ENCODE results near the gene GAREM2.

Gene GAREM2

DNA sequence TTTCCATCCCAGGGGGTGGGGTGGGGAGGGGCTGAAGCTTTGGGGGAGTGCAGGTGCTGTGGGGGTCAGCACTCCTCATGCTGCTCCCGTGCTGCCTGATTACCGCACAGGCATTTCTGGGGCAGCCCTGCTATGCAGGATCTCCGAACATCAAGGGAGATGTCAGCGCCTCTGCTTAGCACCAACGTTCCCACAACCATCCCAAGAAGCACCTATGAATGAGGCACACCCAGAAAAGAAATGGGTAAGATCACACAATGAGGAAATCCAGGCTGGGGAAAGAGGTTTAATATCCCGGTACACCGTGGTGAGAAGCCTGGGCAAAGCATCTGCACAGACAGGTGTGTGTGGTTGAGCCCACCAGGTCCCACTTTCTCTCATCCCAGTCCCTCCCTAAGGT, 17.5 kb downstream of the GAREM2 start:
- no peak overlapping the region for H3K4me3 ChIP-seq (ENCODE audit: low read depth in 1 of 2, low read length in 2 of 2)
- peaks cover 36 to 54% of the 10 kb centered on the region in 2 donors for H3K36me3 ChIP-seq (ENCODE audit: control insufficient read depth in 1 of 2, insufficient read depth in 2 of 2, low read length in 2 of 2)
- H3K27me3 ChIP-seq (ENCODE audit: low read depth, low read length): no peaks in the 10 kb centered on the region
- H3K4me1 ChIP-seq (ENCODE audit: control insufficient read depth in 1 of 2, insufficient read depth in 2 of 2, low read length in 2 of 2): peaks cover 0 to 3% of the 10 kb centered on the region in 2 donors
- no peaks in the 10 kb centered on the region for H3K9me3 ChIP-seq (ENCODE audit: control insufficient read depth in 1 of 2, low read length in 2 of 2)
- H3K27ac ChIP-seq (ENCODE audit: low read length): no peak overlapping the region

- Histone ChIP-seq H3K4me1 (ENCODE audit: control insufficient read depth in 1 of 2, insufficient read depth in 2 of 2, low read length in 2 of 2) (no peaks in the 10 kb centered on the region), H3K4me3 (ENCODE audit: low read depth in 1 of 2, low read length in 2 of 2) (no peak overlapping the region), H3K36me3 (ENCODE audit: control insufficient read depth in 1 of 2, insufficient read depth in 2 of 2, low read length in 2 of 2) (peaks cover 45 to 66% of the 10 kb centered on the region in 2 donors), H3K9me3 (ENCODE audit: control insufficient read depth in 1 of 2, low read length in 2 of 2) (no peaks in the 10 kb centered on the region), H3K27ac (ENCODE audit: low read length) (no peak overlapping the region), H3K27me3 (ENCODE audit: low read depth, low read length) (no peaks in the 10 kb centered on the region)
Measured at GRCh38 chr2:26191316-26192159, 18.6 kb downstream of the GAREM2 start.

DNA sequence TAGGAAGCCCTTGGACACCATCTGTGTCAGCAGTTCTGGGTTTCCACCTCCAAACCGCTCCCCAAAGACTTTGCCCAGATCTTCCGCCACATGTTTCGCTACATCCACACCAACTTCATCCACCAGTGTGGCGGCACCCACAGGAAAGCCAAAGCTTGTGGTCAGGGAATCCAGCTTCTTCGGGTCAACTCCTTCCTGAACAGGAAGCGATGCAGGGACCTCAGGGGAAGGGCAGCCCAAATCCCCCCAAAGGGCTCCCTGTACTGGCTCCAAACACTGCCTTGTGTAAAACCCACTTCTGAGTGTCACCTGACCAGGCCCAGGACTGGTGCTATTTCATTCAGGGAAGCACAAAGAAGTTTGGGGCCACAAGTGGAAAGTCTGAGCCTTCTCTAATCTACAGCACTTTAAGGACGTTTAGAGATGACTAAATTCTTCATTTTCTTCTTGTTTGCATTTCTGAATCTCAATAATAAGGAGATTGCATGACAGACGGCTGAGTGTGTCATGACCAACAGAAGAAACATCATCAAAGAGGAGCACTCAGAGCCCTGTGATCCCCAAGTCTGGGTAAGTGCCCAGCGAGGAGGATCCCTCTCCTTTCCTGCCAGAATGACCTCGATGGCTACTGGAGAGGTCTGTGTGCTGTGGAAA, 20.8 kb downstream of the GAREM2 start:
- Histone ChIP-seq H3K4me3 (ENCODE audit: low read depth in 1 of 2, low read length in 2 of 2) (no peak overlapping the region), H3K27ac (ENCODE audit: low read length) (no peak overlapping the region), H3K27me3 (ENCODE audit: low read depth, low read length) (no peaks in the 10 kb centered on the region), H3K4me1 (ENCODE audit: control insufficient read depth in 1 of 2, insufficient read depth in 2 of 2, low read length in 2 of 2) (no peaks in the 10 kb centered on the region), H3K9me3 (ENCODE audit: control insufficient read depth in 1 of 2, low read length in 2 of 2) (no peaks in the 10 kb centered on the region), H3K36me3 (ENCODE audit: control insufficient read depth in 1 of 2, insufficient read depth in 2 of 2, low read length in 2 of 2) (peaks cover 59 to 83% of the 10 kb centered on the region in 2 donors)

DNA sequence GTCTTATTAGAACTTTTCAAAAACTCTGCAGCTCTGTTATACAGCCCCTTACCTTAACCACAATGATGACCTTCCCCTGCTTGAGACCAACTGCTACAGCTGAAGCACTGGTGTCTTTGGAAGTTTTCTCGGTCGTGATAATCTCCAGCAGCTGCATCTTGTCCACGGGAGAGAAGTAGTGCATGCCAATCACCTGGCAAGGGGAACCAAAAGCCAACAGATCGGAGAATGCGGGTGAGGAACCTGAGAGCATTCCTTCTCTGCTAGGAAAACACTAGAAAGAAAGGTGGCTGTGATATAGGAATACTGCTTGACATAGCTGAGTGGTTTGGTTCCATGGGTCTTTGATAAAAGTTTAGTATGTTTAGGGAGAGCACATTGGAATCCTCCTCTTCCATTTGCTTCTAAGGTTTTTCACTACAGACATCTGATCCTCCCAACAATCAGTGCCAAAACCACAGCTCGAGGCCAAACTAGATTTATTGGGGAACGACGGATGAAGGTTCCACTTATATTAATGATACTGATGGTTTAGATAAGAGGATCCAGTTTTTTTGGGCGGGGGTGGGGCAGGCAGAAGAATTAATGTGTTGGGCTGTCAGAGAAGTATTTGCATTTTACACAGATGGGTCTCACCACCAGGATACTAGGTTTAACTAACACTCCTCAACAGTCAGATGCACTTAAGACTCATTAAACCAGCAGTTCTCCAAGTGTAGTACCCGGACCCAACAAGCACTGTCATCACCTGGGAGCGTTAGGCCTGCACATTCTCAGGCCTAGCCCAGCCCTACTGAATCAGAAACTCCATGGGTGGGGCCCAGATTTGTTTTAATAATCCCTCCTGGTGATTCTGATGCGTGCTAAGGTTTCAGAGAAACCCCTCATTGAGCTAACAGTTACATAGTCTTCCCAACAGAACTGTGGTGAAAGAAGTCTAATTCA, 22.4 kb downstream of the GAREM2 start:
- Histone ChIP-seq H3K4me3 (ENCODE audit: low read depth in 1 of 2, low read length in 2 of 2) (no peak overlapping the region), H3K27ac (ENCODE audit: low read length) (no peak overlapping the region), H3K9me3 (ENCODE audit: control insufficient read depth in 1 of 2, low read length in 2 of 2) (no peaks in the 10 kb centered on the region), H3K4me1 (ENCODE audit: control insufficient read depth in 1 of 2, insufficient read depth in 2 of 2, low read length in 2 of 2) (no peaks in the 10 kb centered on the region), H3K36me3 (ENCODE audit: control insufficient read depth in 1 of 2, insufficient read depth in 2 of 2, low read length in 2 of 2) (peaks cover 70 to 88% of the 10 kb centered on the region in 2 donors), H3K27me3 (ENCODE audit: low read depth, low read length) (no peaks in the 10 kb centered on the region)

- Histone ChIP-seq H3K9me3 (ENCODE audit: control insufficient read depth in 1 of 2, low read length in 2 of 2) (no peaks in the 10 kb centered on the region), H3K4me3 (ENCODE audit: low read depth in 1 of 2, low read length in 2 of 2) (no peak overlapping the region), H3K4me1 (ENCODE audit: control insufficient read depth in 1 of 2, insufficient read depth in 2 of 2, low read length in 2 of 2) (no peaks in the 10 kb centered on the region), H3K27me3 (ENCODE audit: low read depth, low read length) (no peaks in the 10 kb centered on the region), H3K36me3 (ENCODE audit: control insufficient read depth in 1 of 2, insufficient read depth in 2 of 2, low read length in 2 of 2) (peaks cover 65 to 87% of the 10 kb centered on the region in 2 donors), H3K27ac (ENCODE audit: low read length) (no peak overlapping the region)
Measured at GRCh38 chr2:26196683-26197418, 24.0 kb downstream of the GAREM2 start.

DNA sequence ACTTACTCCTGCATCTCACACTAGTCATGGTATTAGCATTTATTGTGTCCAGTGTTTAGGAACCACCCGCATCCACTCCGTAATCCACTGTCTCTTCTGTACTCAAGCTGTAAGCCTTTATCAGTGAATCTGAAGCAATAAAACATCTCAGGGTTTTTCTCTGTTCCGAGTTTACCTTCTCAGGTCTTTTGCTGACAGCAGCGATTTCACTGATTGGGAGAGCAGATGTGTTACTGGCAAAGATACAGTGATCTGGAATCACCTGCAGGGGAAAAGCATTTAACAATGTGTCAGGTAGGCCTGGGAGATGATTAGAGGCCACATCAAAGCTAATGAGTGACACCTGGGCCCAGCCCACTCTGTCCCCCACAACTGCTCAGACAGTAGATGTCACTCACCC, 24.6 kb downstream of the GAREM2 start:
- Histone ChIP-seq H3K9me3 (ENCODE audit: control insufficient read depth in 1 of 2, low read length in 2 of 2) (no peaks in the 10 kb centered on the region), H3K4me3 (ENCODE audit: low read depth in 1 of 2, low read length in 2 of 2) (no peak overlapping the region), H3K27me3 (ENCODE audit: low read depth, low read length) (no peaks in the 10 kb centered on the region), H3K4me1 (ENCODE audit: control insufficient read depth in 1 of 2, insufficient read depth in 2 of 2, low read length in 2 of 2) (no peaks in the 10 kb centered on the region), H3K36me3 (ENCODE audit: control insufficient read depth in 1 of 2, insufficient read depth in 2 of 2, low read length in 2 of 2) (peaks cover 70 to 87% of the 10 kb centered on the region in 2 donors), H3K27ac (ENCODE audit: low read length) (no peak overlapping the region)

- no peaks in the 10 kb centered on the region for H3K9me3 ChIP-seq (ENCODE audit: control insufficient read depth in 1 of 2, low read length in 2 of 2)
- H3K4me3 ChIP-seq (ENCODE audit: low read depth in 1 of 2, low read length in 2 of 2): no peak overlapping the region
- H3K27me3 ChIP-seq (ENCODE audit: low read depth, low read length): no peaks in the 10 kb centered on the region
- H3K36me3 ChIP-seq (ENCODE audit: control insufficient read depth in 1 of 2, insufficient read depth in 2 of 2, low read length in 2 of 2): peaks cover 51 to 52% of the 10 kb centered on the region in 2 donors
- no peak overlapping the region for H3K27ac ChIP-seq (ENCODE audit: low read length)
- H3K4me1 ChIP-seq (ENCODE audit: control insufficient read depth in 1 of 2, insufficient read depth in 2 of 2, low read length in 2 of 2): no peaks in the 10 kb centered on the region
Measured at GRCh38 chr2:26202981-26203490, 30.1 kb downstream of the GAREM2 start.

DNA sequence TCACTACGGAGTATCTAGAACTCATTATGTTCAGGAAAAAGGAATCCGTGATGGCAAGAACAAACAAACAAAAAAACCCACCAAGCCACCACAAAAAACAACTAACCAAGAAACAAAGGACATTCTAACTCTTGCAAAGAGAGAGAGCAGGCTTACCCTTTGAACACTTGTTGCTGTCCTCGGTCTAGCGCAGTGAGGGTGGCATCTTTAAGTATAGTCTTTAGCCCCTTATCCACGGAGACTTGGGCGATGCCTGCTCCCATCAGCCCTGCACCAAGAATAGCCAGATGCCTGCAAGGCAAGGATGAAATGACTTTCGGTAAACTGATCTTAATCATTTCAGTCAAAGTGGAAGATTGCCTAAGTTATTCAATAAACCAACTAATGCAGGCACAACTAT, 31.0 kb downstream of the GAREM2 start:
- H3K9me3 ChIP-seq (ENCODE audit: control insufficient read depth in 1 of 2, low read length in 2 of 2): no peaks in the 10 kb centered on the region
- no peak overlapping the region for H3K4me3 ChIP-seq (ENCODE audit: low read depth in 1 of 2, low read length in 2 of 2)
- H3K27me3 ChIP-seq (ENCODE audit: low read depth, low read length): no peaks in the 10 kb centered on the region
- H3K36me3 ChIP-seq (ENCODE audit: control insufficient read depth in 1 of 2, insufficient read depth in 2 of 2, low read length in 2 of 2): peaks cover 57 to 58% of the 10 kb centered on the region in 2 donors
- no peak overlapping the region for H3K27ac ChIP-seq (ENCODE audit: low read length)
- H3K4me1 ChIP-seq (ENCODE audit: control insufficient read depth in 1 of 2, insufficient read depth in 2 of 2, low read length in 2 of 2): no peaks in the 10 kb centered on the region

DNA sequence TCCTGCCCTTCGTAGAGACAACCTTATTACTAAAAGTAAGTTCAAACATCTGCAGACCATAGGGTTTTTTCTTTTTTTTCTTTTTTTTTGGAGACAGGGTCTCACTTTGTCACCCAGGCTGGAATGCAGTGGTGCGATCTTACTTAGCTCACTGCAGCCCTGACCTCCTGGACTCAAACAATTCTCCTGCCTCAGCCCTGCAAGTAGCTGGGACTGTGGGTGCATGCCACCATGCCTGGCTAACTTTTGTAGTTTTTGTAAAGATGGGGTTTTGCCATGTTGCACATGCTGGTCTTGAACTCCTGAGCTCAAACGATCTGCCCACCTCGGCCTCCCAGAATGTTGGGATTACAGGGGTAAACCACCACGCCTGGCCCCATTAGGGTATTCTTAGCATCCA, 39.1 kb downstream of the GAREM2 start:
- Histone ChIP-seq H3K27ac (ENCODE audit: low read length) (no peak overlapping the region), H3K36me3 (ENCODE audit: control insufficient read depth in 1 of 2, insufficient read depth in 2 of 2, low read length in 2 of 2) (peaks cover 85 to 86% of the 10 kb centered on the region in 2 donors), H3K9me3 (ENCODE audit: control insufficient read depth in 1 of 2, low read length in 2 of 2) (no peaks in the 10 kb centered on the region), H3K27me3 (ENCODE audit: low read depth, low read length) (no peaks in the 10 kb centered on the region), H3K4me1 (ENCODE audit: control insufficient read depth in 1 of 2, insufficient read depth in 2 of 2, low read length in 2 of 2) (no peaks in the 10 kb centered on the region), H3K4me3 (ENCODE audit: low read depth in 1 of 2, low read length in 2 of 2) (no peak overlapping the region)

DNA sequence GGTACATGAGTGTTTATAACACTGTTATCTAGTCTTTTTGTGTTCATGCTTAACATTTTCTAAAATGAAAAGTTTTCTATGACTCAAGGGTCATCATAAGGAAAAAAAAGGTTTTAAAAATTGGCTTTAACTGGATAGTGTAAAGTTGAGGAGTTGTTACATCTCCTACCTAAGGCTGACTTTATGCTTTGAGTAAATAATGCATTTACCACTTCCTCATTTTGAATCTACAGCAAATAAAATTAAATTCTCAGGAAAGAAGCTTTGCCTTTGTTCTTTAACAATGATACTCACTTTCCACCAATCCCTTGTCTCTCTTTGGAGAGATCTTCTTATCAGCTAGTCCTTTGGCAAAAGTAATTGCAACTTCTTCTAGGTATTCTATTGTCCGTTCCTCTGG, 41.9 kb downstream of the GAREM2 start:
- H3K36me3 ChIP-seq (ENCODE audit: control insufficient read depth in 1 of 2, insufficient read depth in 2 of 2, low read length in 2 of 2): peaks cover 64 to 77% of the 10 kb centered on the region in 2 donors
- H3K9me3 ChIP-seq (ENCODE audit: control insufficient read depth in 1 of 2, low read length in 2 of 2): no peaks in the 10 kb centered on the region
- no peak overlapping the region for H3K4me3 ChIP-seq (ENCODE audit: low read depth in 1 of 2, low read length in 2 of 2)
- no peaks in the 10 kb centered on the region for H3K27me3 ChIP-seq (ENCODE audit: low read depth, low read length)
- H3K4me1 ChIP-seq (ENCODE audit: control insufficient read depth in 1 of 2, insufficient read depth in 2 of 2, low read length in 2 of 2): no peaks in the 10 kb centered on the region
- no peak overlapping the region for H3K27ac ChIP-seq (ENCODE audit: low read length)
